ENCODE data around the gene GRIK3.

GRIK3 gene

GRCh38 chr1:36825226-36825625, 209.1 kb downstream of the GRIK3 start:
- H2BK15ac ChIP-seq (ENCODE audit: low read depth, poor library complexity, severe bottlenecking), result no peak overlapping the region
- peaks cover 0 to 22% of the 10 kb centered on the region in 2 experiments for H3K27me3 ChIP-seq (ENCODE audit: control insufficient read depth in 1 of 2, insufficient read depth in 1 of 2, low read length in 2 of 2)
- no peak overlapping the region for H2BK12ac ChIP-seq (ENCODE audit: low read length in 2 of 2)
- no peak overlapping the region for H3K4me2 ChIP-seq (ENCODE audit: low read length, poor library complexity, severe bottlenecking)
- H3K4ac ChIP-seq (ENCODE audit: low read depth in 1 of 2, low read length in 2 of 2), result no peak overlapping the region
- H2AFZ ChIP-seq (ENCODE audit: low read depth, low read length), result no peak overlapping the region
- H3K14ac ChIP-seq (ENCODE audit: low read length in 2 of 2), result no peak overlapping the region
- H2BK5ac ChIP-seq (ENCODE audit: low read depth, low read length, poor library complexity, severe bottlenecking), result no peak overlapping the region
- H3K4me3 ChIP-seq (ENCODE audit: insufficient read depth in 1 of 2, low read depth in 1 of 2, low read length in 2 of 2), result no peak overlapping the region
- H2BK120ac ChIP-seq (ENCODE audit: low read depth, low read length), result no peak overlapping the region
- DNase-seq, result no peak
- H4K8ac ChIP-seq (ENCODE audit: low read length), result no peak overlapping the region
- WGBS, result 75% methylated on average over 6 of the region's 6 CpGs
- no peak overlapping the region for H2AK5ac ChIP-seq (ENCODE audit: low read length, severe bottlenecking)
- no peak overlapping the region for H3K18ac ChIP-seq (ENCODE audit: low read depth in 1 of 2, low read length in 2 of 2)
- H3K9me3 ChIP-seq (ENCODE audit: control insufficient read depth, low read length), result no peaks in the 10 kb centered on the region
- H3K4me1 ChIP-seq (ENCODE audit: control insufficient read depth, insufficient read depth, low read depth, low read length), result no peaks in the 10 kb centered on the region
- no peak overlapping the region for H3K9ac ChIP-seq (ENCODE audit: low read length)
- no peaks in the 10 kb centered on the region for H3K36me3 ChIP-seq (ENCODE audit: control insufficient read depth in 1 of 2, insufficient read depth in 2 of 2, low read depth in 1 of 2, low read length in 2 of 2)
- no peak overlapping the region for H3K23ac ChIP-seq (ENCODE audit: low read length in 2 of 2)
- no peak overlapping the region for H4K91ac ChIP-seq (ENCODE audit: low read length)
- no peaks in the 10 kb centered on the region for H3K79me1 ChIP-seq (replicated peaks; ENCODE audit: low read length, poor library complexity, severe bottlenecking)
- H3K27ac ChIP-seq (ENCODE audit: low read length, poor library complexity, severe bottlenecking), result no peak overlapping the region

GRCh38 chr1:36824390-36824861, 209.9 kb downstream of the GRIK3 start:
- Histone ChIP-seq H3K27ac (ENCODE audit: low read length, poor library complexity, severe bottlenecking) (no peak overlapping the region), H3K14ac (ENCODE audit: low read length in 2 of 2) (no peak overlapping the region), H3K4me1 (ENCODE audit: control insufficient read depth, insufficient read depth, low read depth, low read length) (no peaks in the 10 kb centered on the region), H2BK15ac (ENCODE audit: low read depth, poor library complexity, severe bottlenecking) (no peak overlapping the region), H3K4me3 (ENCODE audit: insufficient read depth in 1 of 2, low read depth in 1 of 2, low read length in 2 of 2) (no peak overlapping the region), H4K8ac (ENCODE audit: low read length) (no peak overlapping the region), H3K4me2 (ENCODE audit: low read length, poor library complexity, severe bottlenecking) (no peak overlapping the region), H3K23ac (ENCODE audit: low read length in 2 of 2) (no peak overlapping the region), H3K9me3 (ENCODE audit: control insufficient read depth, low read length) (no peaks in the 10 kb centered on the region), H2BK5ac (ENCODE audit: low read depth, low read length, poor library complexity, severe bottlenecking) (no peak overlapping the region), H2AK5ac (ENCODE audit: low read length, severe bottlenecking) (no peak overlapping the region), H2BK12ac (ENCODE audit: low read length in 2 of 2) (no peak overlapping the region), H3K79me1 (replicated peaks; ENCODE audit: low read length, poor library complexity, severe bottlenecking) (no peaks in the 10 kb centered on the region), H2BK120ac (ENCODE audit: low read depth, low read length) (no peak overlapping the region), H3K36me3 (ENCODE audit: control insufficient read depth in 1 of 2, insufficient read depth in 2 of 2, low read depth in 1 of 2, low read length in 2 of 2) (no peaks in the 10 kb centered on the region), H3K18ac (ENCODE audit: low read depth in 1 of 2, low read length in 2 of 2) (no peak overlapping the region), H4K91ac (ENCODE audit: low read length) (no peak overlapping the region), H2AFZ (ENCODE audit: low read depth, low read length) (no peak overlapping the region), H3K9ac (ENCODE audit: low read length) (no peak overlapping the region), H3K27me3 (ENCODE audit: control insufficient read depth in 1 of 2, insufficient read depth in 1 of 2, low read length in 2 of 2) (peaks cover 0 to 22% of the 10 kb centered on the region in 2 experiments), H3K4ac (ENCODE audit: low read depth in 1 of 2, low read length in 2 of 2) (no peak overlapping the region)
- DNase-seq, result no peak
- WGBS, result 43% methylated on average over 12 of the region's 12 CpGs

- Histone ChIP-seq H3K14ac (ENCODE audit: low read length in 2 of 2) (no peak overlapping the region), H3K23ac (ENCODE audit: low read length in 2 of 2) (no peak overlapping the region), H2BK5ac (ENCODE audit: low read depth, low read length, poor library complexity, severe bottlenecking) (no peak overlapping the region), H2BK120ac (ENCODE audit: low read depth, low read length) (no peak overlapping the region), H2AK5ac (ENCODE audit: low read length, severe bottlenecking) (no peak overlapping the region), H3K36me3 (ENCODE audit: control insufficient read depth in 1 of 2, insufficient read depth in 2 of 2, low read depth in 1 of 2, low read length in 2 of 2) (no peaks in the 10 kb centered on the region), H3K4ac (ENCODE audit: low read depth in 1 of 2, low read length in 2 of 2) (no peak overlapping the region), H3K4me1 (ENCODE audit: control insufficient read depth, insufficient read depth, low read depth, low read length) (no peaks in the 10 kb centered on the region), H3K4me2 (ENCODE audit: low read length, poor library complexity, severe bottlenecking) (no peak overlapping the region), H2BK12ac (ENCODE audit: low read length in 2 of 2) (no peak overlapping the region), H3K4me3 (ENCODE audit: insufficient read depth in 1 of 2, low read depth in 1 of 2, low read length in 2 of 2) (no peak overlapping the region), H3K79me1 (replicated peaks; ENCODE audit: low read length, poor library complexity, severe bottlenecking) (no peaks in the 10 kb centered on the region), H3K27ac (ENCODE audit: low read length, poor library complexity, severe bottlenecking) (no peak overlapping the region), H2BK15ac (ENCODE audit: low read depth, poor library complexity, severe bottlenecking) (no peak overlapping the region), H3K27me3 (ENCODE audit: control insufficient read depth in 1 of 2, insufficient read depth in 1 of 2, low read length in 2 of 2) (peaks cover 0 to 35% of the 10 kb centered on the region in 2 experiments), H3K9ac (ENCODE audit: low read length) (no peak overlapping the region), H2AFZ (ENCODE audit: low read depth, low read length) (no peak overlapping the region), H4K91ac (ENCODE audit: low read length) (no peak overlapping the region), H4K8ac (ENCODE audit: low read length) (no peak overlapping the region), H3K9me3 (ENCODE audit: control insufficient read depth, low read length) (no peaks in the 10 kb centered on the region), H3K18ac (ENCODE audit: low read depth in 1 of 2, low read length in 2 of 2) (no peak overlapping the region)
- no peak for DNase-seq
- whole genome bisulfite sequencing, result 52% methylated on average over 2 of the region's 2 CpGs
These were observed 211.7 kb downstream of the GRIK3 start for GRCh38 chr1:36822648-36823047.

- Histone ChIP-seq H3K9me3 (ENCODE audit: control insufficient read depth, low read length) (no peaks in the 10 kb centered on the region), H3K36me3 (ENCODE audit: control insufficient read depth in 1 of 2, insufficient read depth in 2 of 2, low read depth in 1 of 2, low read length in 2 of 2) (no peaks in the 10 kb centered on the region), H3K4me3 (ENCODE audit: insufficient read depth in 1 of 2, low read depth in 1 of 2, low read length in 2 of 2) (peak overlapping the region in 1 of 2 experiments; percentile 18), H3K14ac (ENCODE audit: low read length in 2 of 2) (no peak overlapping the region), H3K18ac (ENCODE audit: low read depth in 1 of 2, low read length in 2 of 2) (no peak overlapping the region), H4K91ac (ENCODE audit: low read length) (no peak overlapping the region), H3K79me1 (replicated peaks; ENCODE audit: low read length, poor library complexity, severe bottlenecking) (no peaks in the 10 kb centered on the region), H3K4ac (ENCODE audit: low read depth in 1 of 2, low read length in 2 of 2) (no peak overlapping the region), H3K23ac (ENCODE audit: low read length in 2 of 2) (no peak overlapping the region), H3K4me2 (ENCODE audit: low read length, poor library complexity, severe bottlenecking) (no peak overlapping the region), H2BK12ac (ENCODE audit: low read length in 2 of 2) (no peak overlapping the region), H4K8ac (ENCODE audit: low read length) (no peak overlapping the region), H3K27ac (ENCODE audit: low read length, poor library complexity, severe bottlenecking) (no peak overlapping the region), H3K9ac (ENCODE audit: low read length) (no peak overlapping the region), H2AK5ac (ENCODE audit: low read length, severe bottlenecking) (no peak overlapping the region), H2BK15ac (ENCODE audit: low read depth, poor library complexity, severe bottlenecking) (no peak overlapping the region), H3K4me1 (ENCODE audit: control insufficient read depth, insufficient read depth, low read depth, low read length) (no peaks in the 10 kb centered on the region), H2AFZ (ENCODE audit: low read depth, low read length) (no peak overlapping the region), H3K27me3 (ENCODE audit: control insufficient read depth in 1 of 2, insufficient read depth in 1 of 2, low read length in 2 of 2) (peaks cover 0 to 36% of the 10 kb centered on the region in 2 experiments), H2BK120ac (ENCODE audit: low read depth, low read length) (no peak overlapping the region), H2BK5ac (ENCODE audit: low read depth, low read length, poor library complexity, severe bottlenecking) (no peak overlapping the region)
- 67% methylated on average over 7 of the region's 7 CpGs for WGBS
- DNase-seq, result no peak
These were observed 212.9 kb downstream of the GRIK3 start for GRCh38 chr1:36821386-36821785.

All from mesenchymal stem cell (in vitro differentiated cells and primary cell).